ENCODE measurements around the gene GIT2.

The GIT2 gene

GRCh38 chr12:110028323-110028722 is 32.2 kb upstream of the GIT2 start:
- Histone ChIP-seq H3K36me3 (peaks cover 91 to 100% (median 95%) of the 10 kb centered on the region in 11 experiments), H3K4me3 (no peak overlapping the region), H3K9ac (no peak overlapping the region), H3K27ac (no peak overlapping the region), H3K4me1 (peaks cover 0 to 23% (median 0%) of the 10 kb centered on the region in 10 experiments; a peak in 4 of 20 replicates), H3K4me2 (no peak overlapping the region), H4K20me1 (peaks cover 0 to 6% (median 0%) of the 10 kb centered on the region in 11 experiments; a peak in 4 of 22 replicates), H3K27me3 (no peaks in the 10 kb centered on the region), H3K9me3 (replicated peaks in 1 of 11) (no peaks in the 10 kb centered on the region)
- no peak for TF ChIP-seq Cebpa-rat (IDR thresholded peaks at IDR 0.05)

- Histone ChIP-seq H3K27ac (no peak overlapping the region), H3K4me1 (peaks cover 0 to 29% (median 0%) of the 10 kb centered on the region in 10 experiments; a peak in 7 of 20 replicates), H3K4me3 (no peak overlapping the region), H3K4me2 (peak overlapping the region in 2 of 11 experiments; percentile 5 to 52; a peak in 3 of 22 replicates), H3K36me3 (peaks cover 93 to 100% (median 99%) of the 10 kb centered on the region in 11 experiments), H3K27me3 (no peaks in the 10 kb centered on the region), H4K20me1 (peaks cover 0 to 11% (median 0%) of the 10 kb centered on the region in 11 experiments; a peak in 5 of 22 replicates), H3K9me3 (replicated peaks in 1 of 11) (no peaks in the 10 kb centered on the region), H3K9ac (no peak overlapping the region)
- TF ChIP-seq Cebpa-rat (IDR thresholded peaks at IDR 0.05), result no peak
Measured at GRCh38 chr12:110024051-110024450, 27.9 kb upstream of the GIT2 start.

GRCh38 chr12:110023059-110023980 is 27.2 kb upstream of the GIT2 start:
- H3K4me1 ChIP-seq, result peaks cover 0 to 29% (median 0%) of the 10 kb centered on the region in 10 experiments; a peak in 7 of 20 replicates
- no peak overlapping the region for H3K4me2 ChIP-seq
- no peak overlapping the region for H3K4me3 ChIP-seq
- H3K9me3 ChIP-seq (replicated peaks in 1 of 11), result no peaks in the 10 kb centered on the region
- no peak overlapping the region for H3K9ac ChIP-seq
- H3K36me3 ChIP-seq, result peaks cover 93 to 100% (median 99%) of the 10 kb centered on the region in 11 experiments
- no peak for TF ChIP-seq Cebpa-rat (IDR thresholded peaks at IDR 0.05)
- H4K20me1 ChIP-seq, result peaks cover 0 to 11% (median 0%) of the 10 kb centered on the region in 11 experiments; a peak in 5 of 22 replicates
- no peaks in the 10 kb centered on the region for H3K27me3 ChIP-seq
- peak overlapping the region in 1 of 11 experiments; percentile 5; a peak in 1 of 22 replicates for H3K27ac ChIP-seq

- H3K4me1 ChIP-seq, result peaks cover 0 to 22% (median under 1%) of the 10 kb centered on the region in 10 experiments; a peak in 7 of 20 replicates
- no peak for TF ChIP-seq Cebpa-rat (IDR thresholded peaks at IDR 0.05)
- no peak overlapping the region for H3K9ac ChIP-seq
- no peak overlapping the region for H3K4me2 ChIP-seq
- H4K20me1 ChIP-seq, result peaks cover 0 to 11% (median 0%) of the 10 kb centered on the region in 11 experiments; a peak in 6 of 22 replicates
- H3K27me3 ChIP-seq, result no peaks in the 10 kb centered on the region
- H3K4me3 ChIP-seq, result no peak overlapping the region
- peaks cover 94 to 100% (median 99%) of the 10 kb centered on the region in 11 experiments for H3K36me3 ChIP-seq
- H3K27ac ChIP-seq, result no peak overlapping the region
- H3K9me3 ChIP-seq (replicated peaks in 1 of 11), result no peaks in the 10 kb centered on the region
Measured at GRCh38 chr12:110020956-110021355, 24.8 kb upstream of the GIT2 start.

GRCh38 chr12:110015132-110015531 is 19.0 kb upstream of the GIT2 start:
- H3K9ac ChIP-seq, result peak overlapping the region in 10 of 11 experiments; percentile 17 to 57 (median 31); a peak in 11 of 22 replicates
- no peaks in the 10 kb centered on the region for H3K27me3 ChIP-seq
- H4K20me1 ChIP-seq, result peaks cover 0 to 19% (median 0%) of the 10 kb centered on the region in 11 experiments; a peak in 5 of 22 replicates
- TF ChIP-seq Cebpa-rat (IDR thresholded peaks at IDR 0.05), result no peak
- peak overlapping the region; percentile 35 to 85 (median 66) for H3K4me2 ChIP-seq
- H3K4me3 ChIP-seq, result no peak overlapping the region
- peaks cover 72 to 83% (median 78%) of the 10 kb centered on the region in 11 experiments for H3K36me3 ChIP-seq
- H3K9me3 ChIP-seq (replicated peaks in 1 of 11), result no peaks in the 10 kb centered on the region
- peak overlapping the region in 10 of 11 experiments; percentile 38 to 68 (median 53); a peak in 19 of 22 replicates for H3K27ac ChIP-seq
- H3K4me1 ChIP-seq, result peaks cover 24 to 46% (median 38%) of the 10 kb centered on the region in 10 experiments

- Histone ChIP-seq H3K27me3 (no peaks in the 10 kb centered on the region), H3K4me2 (peak overlapping the region in 10 of 11 experiments; percentile 20 to 78 (median 54); a peak in 16 of 22 replicates), H3K36me3 (peaks cover 50 to 65% (median 53%) of the 10 kb centered on the region in 11 experiments), H3K9ac (peak overlapping the region in 1 of 11 experiments; percentile 27; a peak in 1 of 22 replicates), H4K20me1 (peaks cover 0 to 19% (median 0%) of the 10 kb centered on the region in 11 experiments; a peak in 5 of 22 replicates), H3K27ac (peak overlapping the region in 9 of 11 experiments; percentile 31 to 69 (median 58); a peak in 16 of 22 replicates), H3K9me3 (replicated peaks in 1 of 11) (peaks cover 0 to 7% (median under 1%) of the 10 kb centered on the region in 11 experiments; a peak in 10 of 22 replicates), H3K4me1 (peaks cover 24 to 50% (median 41%) of the 10 kb centered on the region in 10 experiments), H3K4me3 (no peak overlapping the region)
- TF ChIP-seq Cebpa-rat (IDR thresholded peaks at IDR 0.05), result peak in 6 of 11 experiments; percentile 13 to 68 (median 40); a peak in 4 of 22 replicates
Measured at GRCh38 chr12:110012659-110013058, 16.5 kb upstream of the GIT2 start.

GRCh38 chr12:110012137-110012536 is 16.0 kb upstream of the GIT2 start:
- Histone ChIP-seq H3K36me3 (peaks cover 46 to 61% (median 49%) of the 10 kb centered on the region in 11 experiments), H3K4me1 (peaks cover 24 to 50% (median 41%) of the 10 kb centered on the region in 10 experiments), H4K20me1 (peaks cover 0 to 19% (median 0%) of the 10 kb centered on the region in 11 experiments; a peak in 5 of 22 replicates), H3K27ac (peak overlapping the region in 10 of 11 experiments; percentile 22 to 69 (median 54); a peak in 16 of 22 replicates), H3K4me3 (no peak overlapping the region), H3K9ac (peak overlapping the region in 3 of 11 experiments; percentile 3 to 27 (median 8); a peak in 3 of 22 replicates), H3K4me2 (peak overlapping the region; percentile 20 to 78 (median 53); a peak in 18 of 22 replicates), H3K27me3 (no peaks in the 10 kb centered on the region), H3K9me3 (replicated peaks in 1 of 11) (peaks cover 0 to 12% (median 6%) of the 10 kb centered on the region in 11 experiments; a peak in 14 of 22 replicates)
- peak in 8 of 11 experiments; percentile 46 to 85 (median 67); a peak in 11 of 22 replicates for TF ChIP-seq Cebpa-rat (IDR thresholded peaks at IDR 0.05)

Data from BLaER1 treated with 17β-estradiol and CSF1 and Interleukin-3, amounts not matched to agents 10 nM and 100 nM (cell line).